GM12801 (cell line): Measurements from ENCODE around the gene SLC9A3.

Source experiments
- TF ChIP-seq, protein P1 (sequence below): IDR thresholded peaks from one replicate; pipeline ENCODE4 v1.5.1; 2011; ENCODE audit warnings: control low read depth; ENCODE audit not compliant: insufficient read length; ENCODE audit errors: extremely low read depth

SLC9A3 gene

GRCh38 chr5:436641-436975 is 87.6 kb downstream of the SLC9A3 start:
- TF ChIP-seq, protein P1, sequence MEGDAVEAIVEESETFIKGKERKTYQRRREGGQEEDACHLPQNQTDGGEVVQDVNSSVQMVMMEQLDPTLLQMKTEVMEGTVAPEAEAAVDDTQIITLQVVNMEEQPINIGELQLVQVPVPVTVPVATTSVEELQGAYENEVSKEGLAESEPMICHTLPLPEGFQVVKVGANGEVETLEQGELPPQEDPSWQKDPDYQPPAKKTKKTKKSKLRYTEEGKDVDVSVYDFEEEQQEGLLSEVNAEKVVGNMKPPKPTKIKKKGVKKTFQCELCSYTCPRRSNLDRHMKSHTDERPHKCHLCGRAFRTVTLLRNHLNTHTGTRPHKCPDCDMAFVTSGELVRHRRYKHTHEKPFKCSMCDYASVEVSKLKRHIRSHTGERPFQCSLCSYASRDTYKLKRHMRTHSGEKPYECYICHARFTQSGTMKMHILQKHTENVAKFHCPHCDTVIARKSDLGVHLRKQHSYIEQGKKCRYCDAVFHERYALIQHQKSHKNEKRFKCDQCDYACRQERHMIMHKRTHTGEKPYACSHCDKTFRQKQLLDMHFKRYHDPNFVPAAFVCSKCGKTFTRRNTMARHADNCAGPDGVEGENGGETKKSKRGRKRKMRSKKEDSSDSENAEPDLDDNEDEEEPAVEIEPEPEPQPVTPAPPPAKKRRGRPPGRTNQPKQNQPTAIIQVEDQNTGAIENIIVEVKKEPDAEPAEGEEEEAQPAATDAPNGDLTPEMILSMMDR: no peak

GRCh38 chr5:435961-436640 is 88.1 kb downstream of the SLC9A3 start:
- TF ChIP-seq, protein P1: no peak

DNA sequence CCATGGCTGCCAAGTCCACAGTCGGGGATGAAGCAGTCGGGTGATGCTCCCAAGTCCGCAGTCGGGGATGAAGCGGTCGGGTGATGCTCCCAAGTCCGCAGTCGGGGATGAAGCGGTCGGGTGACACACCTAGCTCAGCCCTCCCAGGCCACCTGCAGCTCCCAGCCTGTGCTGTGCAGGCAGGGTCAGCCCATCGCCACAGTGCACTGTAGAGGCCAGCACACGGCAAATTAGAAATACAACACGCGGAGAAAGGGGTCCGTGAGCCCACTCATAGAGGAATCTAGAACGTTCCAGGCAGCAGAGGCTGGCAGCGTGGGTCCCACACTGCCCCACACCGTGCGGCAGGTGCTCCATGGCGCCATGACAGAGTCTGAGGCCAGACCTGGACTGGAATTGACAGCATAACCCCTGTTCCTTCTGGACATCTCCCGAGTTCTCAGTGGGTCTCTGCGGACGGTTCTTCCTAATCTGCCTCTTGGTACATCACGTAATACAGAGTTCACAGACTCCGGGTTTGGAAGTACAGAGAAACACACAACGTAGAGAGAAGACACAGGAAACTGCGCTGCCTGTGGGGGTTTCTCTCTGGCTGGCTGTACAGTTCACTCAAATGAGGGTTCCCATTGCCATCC is 89.0 kb downstream of the SLC9A3 start:
- TF ChIP-seq, protein P1: no peak

DNA sequence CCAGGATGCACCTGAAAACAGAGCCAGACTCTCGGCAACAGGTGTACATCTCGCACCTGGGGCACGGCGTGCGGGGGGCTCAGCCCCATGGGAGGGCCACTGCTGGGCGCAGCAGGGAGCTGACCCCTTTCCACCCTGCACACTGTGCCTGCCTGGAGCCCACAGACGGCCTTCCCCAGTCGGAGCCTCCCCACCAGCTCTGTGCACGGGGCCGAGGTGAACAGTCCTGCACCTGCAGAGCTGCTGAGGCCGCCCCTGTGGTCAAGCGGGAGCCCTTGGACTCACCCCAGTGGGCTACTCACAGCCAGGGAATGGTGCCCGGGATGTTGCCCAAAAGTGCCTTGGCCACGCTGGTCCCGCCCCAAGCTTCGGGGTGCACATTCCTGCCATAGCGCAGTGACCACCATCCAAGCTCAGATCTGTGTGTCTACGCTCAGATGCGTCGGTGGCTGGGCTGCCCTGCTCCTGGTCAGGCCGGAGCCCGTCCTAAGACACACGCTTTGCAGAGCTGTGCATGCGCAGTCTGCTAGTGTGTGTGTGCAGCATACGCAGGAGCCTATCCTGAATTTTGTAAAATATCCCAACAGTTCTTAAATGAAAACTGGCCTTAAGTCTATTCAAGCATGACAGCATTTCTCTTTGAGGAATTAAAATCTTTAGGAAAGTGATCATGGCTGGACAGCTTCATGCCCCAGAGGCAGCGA is 89.7 kb downstream of the SLC9A3 start:
- TF ChIP-seq, protein P1: no peak

DNA sequence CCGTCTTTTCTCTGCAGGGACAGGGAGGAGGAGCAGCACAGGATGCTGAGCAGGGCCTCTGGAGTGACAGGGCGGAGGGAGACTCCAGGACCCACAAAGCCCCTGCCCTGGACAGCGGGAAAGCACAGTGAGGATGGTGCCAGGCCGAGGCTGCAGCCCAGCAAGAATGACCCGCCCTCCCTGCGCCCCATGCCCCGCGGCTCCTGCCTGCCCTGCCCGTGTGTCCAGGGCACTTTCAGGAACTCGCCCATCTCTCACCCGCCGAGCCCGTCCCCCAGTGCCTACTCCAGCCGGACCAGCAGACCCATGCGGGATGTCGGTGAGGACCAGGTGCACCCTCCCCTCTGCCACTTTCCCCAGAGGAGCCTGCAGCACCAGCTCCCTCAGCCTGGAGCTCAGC is 90.4 kb downstream of the SLC9A3 start:
- TF ChIP-seq, protein P1: no peak

GRCh38 chr5:432928-433791 is 91.1 kb downstream of the SLC9A3 start:
- TF ChIP-seq, protein P1: no peak
